IMR-90 (cell line): ENCODE data around the gene SIGLEC15. TPM values are rescaled to one million over a fixed set of nuclear protein-coding genes. Genes with fewer than 3 reads are reported as not detected.

Experiments
- ATAC-seq: fragments of 200-7000 bp; cut with Tn5 transposase; 2 replicates; pipeline ENCODE4 v1.9.1; 2020; ENCODE audit warnings: low read depth, mild to moderate bottlenecking, moderate library complexity
- BruUV-seq: library from RNA; stranded (reverse); fragments of 400-500 nt; replicated peaks from 2 replicates; lab custom pipeline; 2021; lab: Mats Ljungman, UMichigan
- CTCF ChIA-PET: fragments of 300-600 bp; formaldehyde crosslinking; extraction: SDS; loops from one replicate; lab custom pipeline; 2021; ENCODE audit warnings: antibody characterized with exemption; lab: Yijun Ruan, JAX
- POLR2A ChIA-PET: fragments of 300-600 bp; sonication (Branson Sonifier 250); formaldehyde crosslinking; loops from one replicate; lab custom pipeline; 2022; ENCODE audit warnings: antibody characterized with exemption; ENCODE audit not compliant: unreplicated experiment; lab: Charles Lee
- DNase-seq: peaks from one replicate; pipeline ENCODE4 v3.0.0; 2013
- H2AFZ ChIP-seq: replicated peaks from 2 replicates; pipeline ENCODE3; 2013; ENCODE audit warnings: low read length, mild to moderate bottlenecking; ENCODE audit not compliant: poor library complexity
- H2AK5ac ChIP-seq: 2 replicates; pipeline ENCODE4 v1.6.1; 2013; ENCODE audit warnings: low read depth, low read length, inconsistent platforms
- H2AK9ac ChIP-seq: replicated peaks from 2 replicates; pipeline ENCODE3; 2013; ENCODE audit warnings: mild to moderate bottlenecking, low read depth, low read length, moderate library complexity; ENCODE audit not compliant: poor library complexity
- H2BK120ac ChIP-seq: 2 replicates; pipeline ENCODE4 v1.6.1; 2013; ENCODE audit warnings: low read depth, low read length, inconsistent platforms
- H2BK15ac ChIP-seq: 3 replicates; pipeline ENCODE4 v1.6.1; 2013; ENCODE audit warnings: low read depth, low read length, inconsistent platforms
- H2BK20ac ChIP-seq: 2 replicates; pipeline ENCODE4 v1.6.1; 2013; ENCODE audit warnings: low read depth, mild to moderate bottlenecking, inconsistent platforms, low read length, moderate library complexity
- H2BK5ac ChIP-seq: 2 replicates; pipeline ENCODE4 v1.6.1; 2013; ENCODE audit warnings: mild to moderate bottlenecking, low read depth, low read length, inconsistent platforms; ENCODE audit not compliant: poor library complexity, severe bottlenecking
- H3K14ac ChIP-seq: replicated peaks from 2 replicates; pipeline ENCODE4 v1.6.1; 2013; ENCODE audit warnings: low read depth, low read length, inconsistent platforms
- H3K18ac ChIP-seq: 2 replicates; pipeline ENCODE4 v1.6.1; 2013; ENCODE audit warnings: low read depth, low read length, control low read depth
- H3K23ac ChIP-seq: 2 replicates; pipeline ENCODE4 v1.6.1; 2013; ENCODE audit warnings: low read depth, low read length, inconsistent platforms
- H3K27ac ChIP-seq: 2 replicates; pipeline ENCODE4 v1.5.1; 2013; ENCODE audit warnings: mild to moderate bottlenecking, control low read depth, low read length; ENCODE audit not compliant: insufficient read depth
- H3K27me3 ChIP-seq: 2 replicates; pipeline ENCODE4 v1.6.1; 2013; ENCODE audit warnings: low read length; ENCODE audit not compliant: control insufficient read depth, insufficient read depth
- H3K36me3 ChIP-seq: 2 replicates; pipeline ENCODE4 v1.6.1; 2013; ENCODE audit warnings: low read length, mixed read lengths; ENCODE audit not compliant: control insufficient read depth, insufficient read depth
- H3K4ac ChIP-seq: 2 replicates; pipeline ENCODE4 v1.6.1; 2013; ENCODE audit warnings: low read depth, low read length, inconsistent platforms
- H3K4me1 ChIP-seq: 2 replicates; pipeline ENCODE4 v1.6.1; 2013; ENCODE audit warnings: low read length, mixed read lengths; ENCODE audit not compliant: control insufficient read depth, insufficient read depth
- H3K4me2 ChIP-seq: 2 replicates; pipeline ENCODE4 v1.6.1; 2013; ENCODE audit warnings: low read depth, mild to moderate bottlenecking, control low read depth, low read length, moderate library complexity
- H3K4me3 ChIP-seq: 2 replicates; pipeline ENCODE4 v1.5.1; 2013; ENCODE audit warnings: low read depth, mild to moderate bottlenecking, control low read depth, low read length, moderate library complexity; ENCODE audit not compliant: insufficient read depth
- H3K56ac ChIP-seq: 2 replicates; pipeline ENCODE4 v1.6.1; 2013; ENCODE audit warnings: low read length, inconsistent platforms; ENCODE audit not compliant: insufficient read depth; ENCODE audit errors: extremely low read depth
- H3K79me1 ChIP-seq, 2 experiments: 2 replicates each; pipeline ENCODE4 v1.6.1; 2013; ENCODE audit warnings: low read length in 2 of 2, inconsistent platforms in 1 of 2, low read depth in 1 of 2
- H3K9ac ChIP-seq: 2 replicates; pipeline ENCODE4 v1.6.1; 2013; ENCODE audit warnings: low read depth, low read length, control low read depth
- H3K9me1 ChIP-seq: 2 replicates; pipeline ENCODE4 v1.6.1; 2013; ENCODE audit warnings: low read length, inconsistent platforms; ENCODE audit not compliant: insufficient read depth
- H3K9me3 ChIP-seq: 2 replicates; pipeline ENCODE4 v1.6.1; 2013; ENCODE audit warnings: low read length; ENCODE audit not compliant: control insufficient read depth, insufficient read depth
- H4K20me1 ChIP-seq: 2 replicates; pipeline ENCODE4 v1.6.1; 2013; ENCODE audit warnings: low read length, inconsistent platforms; ENCODE audit not compliant: insufficient read depth
- H4K5ac ChIP-seq: 2 replicates; pipeline ENCODE4 v1.6.1; 2013; ENCODE audit warnings: mild to moderate bottlenecking, low read depth, low read length, control low read depth
- H4K8ac ChIP-seq, 2 experiments: 2 replicates each; pipeline ENCODE4 v1.6.1; 2013; ENCODE audit warnings: low read depth in 2 of 2, low read length in 2 of 2, control low read depth in 1 of 2, inconsistent platforms in 1 of 2
- H4K91ac ChIP-seq: 2 replicates; pipeline ENCODE4 v1.6.1; 2013; ENCODE audit warnings: low read depth, low read length, inconsistent platforms; ENCODE audit not compliant: insufficient read depth
- MXI1 ChIP-seq: IDR thresholded peaks from 2 replicates; pipeline ENCODE4 v1.6.1; 2012; ENCODE audit warnings: low read depth, mild to moderate bottlenecking, low read length, moderate library complexity, borderline replicate concordance
- WGBS, 2 experiments: methylation state at CpG; one replicate each; pipeline versions ENCODE4 v1.1.5 to v1.1.7; 2013; ENCODE audit warnings: missing lambda C conversion rate in 2 of 2; ENCODE audit not compliant: insufficient read length in 1 of 2; ENCODE audit errors: extremely low coverage in 2 of 2; 5-methylcytosine and 5-hydroxymethylcytosine counted together
- dilution Hi-C: fragments of 300-500 bp; cut with HindIII; formaldehyde crosslinking; loops from one replicate; pipeline ENCODE4 v1.14.3; 2018; ENCODE audit warnings: low sequenced_read_pairs; ENCODE audit not compliant: unreplicated experiment
- in situ Hi-C: fragments of 300-500 bp; cut with MboI; formaldehyde crosslinking; loops from 3 replicates; pipeline ENCODE4 v1.14.3; 2019; ENCODE audit warnings: low sequenced_read_pairs, inconsistent platforms, mixed read lengths
- intact Hi-C: fragments of 100-400 bp; cut with micrococcal nuclease; formaldehyde crosslinking; loops from 2 replicates; pipeline ENCODE4 v1.10.0; 2022
- polyA plus RNA-seq, 3 experiments: library from polyadenylated mRNA; depleted of rRNA; stranded (reverse); fragments of >200 nt; gene quantifications; 2 replicates each; pipeline ENCODE4 v1.2.3, GENCODE V29; 2012; ENCODE audit warnings: low replicate concordance in 1 of 3
- total RNA-seq: library from RNA; depleted of rRNA; stranded (reverse); fragments of >200 nt; gene quantifications from 2 replicates; pipeline ENCODE4 v1.2.3, GENCODE V29; 2012

Gene SIGLEC15
- total and polyA plus RNA-seq, 2 of the 4 experiments (the other 2 are of a cell fraction), result 1.1 to 1.8 TPM

DNA sequence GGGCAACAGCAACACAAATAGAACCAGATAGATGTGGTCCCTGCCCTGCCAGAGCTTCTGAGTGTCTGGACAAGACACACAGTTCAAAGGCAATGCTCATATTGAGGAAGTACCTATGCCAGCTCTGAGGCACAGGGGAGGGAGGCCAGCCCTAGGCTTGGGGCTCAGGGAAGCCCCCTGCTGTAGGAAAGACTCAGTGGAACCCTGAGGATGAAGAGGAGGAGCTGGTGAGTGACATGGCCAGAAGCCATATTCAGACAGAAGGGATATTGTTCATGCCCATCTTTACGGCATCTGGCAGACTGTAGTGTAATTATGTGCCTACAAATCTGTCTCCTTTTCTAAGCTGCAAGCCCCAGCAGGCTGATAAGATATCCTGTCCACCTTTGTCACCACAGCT is 8.8 kb downstream of the SIGLEC15 start:
- Histone ChIP-seq H3K27ac (no peak overlapping the region), H3K9me3 (no peaks in the 10 kb centered on the region), H3K18ac (no peak overlapping the region), H3K9ac (no peak overlapping the region), H3K4ac (peak overlapping the region; percentile 76), H2BK120ac (peak overlapping the region; percentile 82; the same call in 1 of the 2 replicates), H3K4me1 (peaks cover 8% of the 10 kb centered on the region), H3K27me3 (no peaks in the 10 kb centered on the region), H3K23ac (peak overlapping the region; percentile 3; the same call in 1 of the 2 replicates), H2BK15ac (peak overlapping the region; percentile 25; the same call in 2 of the 3 replicates), H4K8ac (peak overlapping the region in 1 of 2 experiments; percentile 34; a peak in 1 of 4 replicates), H2BK20ac (peak overlapping the region; percentile 85), H3K79me1 (peaks cover 0 to 2% of the 10 kb centered on the region in 2 experiments; a peak in 1 of 4 replicates), H2AK5ac (peak overlapping the region; percentile 93; the same call in 1 of the 2 replicates), H3K4me2 (no peak overlapping the region), H2AFZ (peak overlapping the region; percentile 12), H4K5ac (no peak overlapping the region), H2AK9ac (no peak overlapping the region), H2BK5ac (no peak overlapping the region), H3K4me3 (no peak overlapping the region), H3K56ac (no peak overlapping the region), H4K91ac (peak overlapping the region; percentile 79; the same call in 1 of the 2 replicates), H3K9me1 (peaks cover 15% of the 10 kb centered on the region), H3K36me3 (no peaks in the 10 kb centered on the region), H3K14ac (peak overlapping the region; percentile 39), H4K20me1 (no peaks in the 10 kb centered on the region)
- in situ Hi-C loops (no loop called here), dilution Hi-C loops (no loop called here), intact Hi-C loops (no loop called here)
- ChIA-PET POLR2A (no interaction called here), CTCF (interaction anchor here (0.6 kb wide), 1 partner anchor 75 kb away, joined by 8 read pairs; no protein-coding TSS in a partner anchor)
- DNase-seq (no peak), ATAC-seq (no peak)
- no TSS peak for BruUV-seq
- no CpG with 5 or more reads among the region's 1 CpG for whole genome bisulfite sequencing, 2 experiments
- TF ChIP-seq MXI1, result no peak
